Testis (tissue), 2 donors: Measurements from ENCODE around the gene HELT.

ENCODE experiments used
- POLR2A ChIP-seq: fragments of 450-650 bp; IDR thresholded peaks from one replicate; pipeline ENCODE4 v1.6.1; 2017; ENCODE audit warnings: antibody characterized with exemption, mild to moderate bottlenecking, moderate library complexity
- TF ChIP-seq, protein P1 (sequence below), 3 experiments: fragments of 450-650 bp in 2 of 3; fragments of 200-600 bp in 1 of 3; sonication (generic) in 1 of 3; IDR thresholded peaks; one replicate each; pipeline ENCODE4 v1.5.1; 2016 to 2019; ENCODE audit warnings: antibody characterized with exemption in 3 of 3, mild to moderate bottlenecking in 2 of 3, moderate library complexity in 1 of 3

- TF ChIP-seq, protein P1, sequence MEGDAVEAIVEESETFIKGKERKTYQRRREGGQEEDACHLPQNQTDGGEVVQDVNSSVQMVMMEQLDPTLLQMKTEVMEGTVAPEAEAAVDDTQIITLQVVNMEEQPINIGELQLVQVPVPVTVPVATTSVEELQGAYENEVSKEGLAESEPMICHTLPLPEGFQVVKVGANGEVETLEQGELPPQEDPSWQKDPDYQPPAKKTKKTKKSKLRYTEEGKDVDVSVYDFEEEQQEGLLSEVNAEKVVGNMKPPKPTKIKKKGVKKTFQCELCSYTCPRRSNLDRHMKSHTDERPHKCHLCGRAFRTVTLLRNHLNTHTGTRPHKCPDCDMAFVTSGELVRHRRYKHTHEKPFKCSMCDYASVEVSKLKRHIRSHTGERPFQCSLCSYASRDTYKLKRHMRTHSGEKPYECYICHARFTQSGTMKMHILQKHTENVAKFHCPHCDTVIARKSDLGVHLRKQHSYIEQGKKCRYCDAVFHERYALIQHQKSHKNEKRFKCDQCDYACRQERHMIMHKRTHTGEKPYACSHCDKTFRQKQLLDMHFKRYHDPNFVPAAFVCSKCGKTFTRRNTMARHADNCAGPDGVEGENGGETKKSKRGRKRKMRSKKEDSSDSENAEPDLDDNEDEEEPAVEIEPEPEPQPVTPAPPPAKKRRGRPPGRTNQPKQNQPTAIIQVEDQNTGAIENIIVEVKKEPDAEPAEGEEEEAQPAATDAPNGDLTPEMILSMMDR (IDR thresholded peaks at IDR 0.05), result no peak
- no peak for TF ChIP-seq POLR2A
Observed at GRCh38 chr4:185068837-185069236, 50.5 kb downstream of the HELT start.
